HCT116 (cell line): ENCODE data around the gene CYP1A1. TPM values are rescaled to one million over a fixed set of nuclear protein-coding genes. Genes with fewer than 3 reads are reported as not detected.

Source experiments
- ATAC-seq: fragments of 200-7000 bp; cut with Tn5 transposase; 2 replicates; pipeline ENCODE4 v1.9.1; 2020; ENCODE audit warnings: mild to moderate bottlenecking, moderate library complexity
- BruUV-seq: library from RNA; stranded (reverse); fragments of 400-500 nt; replicated peaks from 2 replicates; lab custom pipeline; 2021; lab: Mats Ljungman, UMichigan
- CTCF ChIA-PET: fragments of 300-600 bp; sonication (Branson Sonifier 250); formaldehyde crosslinking; loops from one replicate; lab custom pipeline; 2021; ENCODE audit warnings: antibody characterized with exemption; lab: Charles Lee
- POLR2A ChIA-PET: fragments of 300-600, 350-600 bp; sonication (Branson Sonifier 250); formaldehyde crosslinking; loops from one replicate; lab custom pipeline; 2021; ENCODE audit warnings: antibody characterized with exemption; lab: Charles Lee
- RAD21 ChIA-PET, 2 experiments: fragments of 300-600 bp; sonication (Branson Sonifier 250); formaldehyde crosslinking; loops; one replicate each; lab custom pipeline; 2023; ENCODE audit warnings: low total read pairs in 2 of 2; ENCODE audit not compliant: uncharacterized antibody in 2 of 2, unreplicated experiment in 2 of 2, low non-redundant PET in 1 of 2; lab: Charles Lee
- DNase-seq: peaks from one replicate; pipeline ENCODE4 v3.0.0-alpha.2; 2010; ENCODE audit warnings: low read depth, low spot score
- H2AFZ ChIP-seq: fragments of 200-600 bp; shearing (Covaris generic), sonication (generic); 2 replicates; pipeline ENCODE4 v1.6.1; 2017; ENCODE audit warnings: low read depth, mixed run types, mixed read lengths, antibody characterized with exemption, low read length; ENCODE audit not compliant: poor library complexity, severe bottlenecking
- H3K27ac ChIP-seq: 2 replicates; pipeline ENCODE4 v1.5.1; 2012; ENCODE audit warnings: low read depth, low read length
- H3K27me3 ChIP-seq: fragments of 200-600 bp; sonication (generic); 2 replicates; pipeline ENCODE4 v1.6.1; 2016; ENCODE audit warnings: mixed run types, low read length, mixed read lengths; ENCODE audit not compliant: insufficient read depth
- H3K36me3 ChIP-seq, 2 experiments: fragments of 200-500 bp in 1 of 2; fragments of 200-600 bp in 1 of 2; sonication (Bioruptor generic) in 1 of 2; sonication (generic) in 1 of 2; 2 replicates each; pipeline versions ENCODE4 v1.5.1 to v1.6.1; 2014 to 2016; ENCODE audit warnings: low read length in 2 of 2, inconsistent platforms in 1 of 2, mixed read lengths in 1 of 2, mixed run types in 1 of 2; ENCODE audit not compliant: insufficient read depth in 2 of 2, control insufficient read depth in 1 of 2
- H3K4me1 ChIP-seq, 2 experiments: fragments of 200-600 bp in 1 of 2; sonication (generic) in 1 of 2; 2 replicates each; pipeline versions ENCODE4 v1.5.1 to v1.6.1; 2012 to 2017; ENCODE audit warnings: low read length in 2 of 2, inconsistent platforms in 1 of 2, mild to moderate bottlenecking in 1 of 2, mixed read lengths in 1 of 2, mixed run types in 1 of 2, moderate library complexity in 1 of 2; ENCODE audit not compliant: insufficient read depth in 2 of 2, control insufficient read depth in 1 of 2
- H3K4me2 ChIP-seq: fragments of 200-600 bp; sonication (generic); 2 replicates; pipeline ENCODE4 v1.6.1; 2017; ENCODE audit warnings: mixed run types, low read length, mixed read lengths
- H3K4me3 ChIP-seq, 2 experiments: fragments of 200-600 bp in 1 of 2; sonication (generic) in 1 of 2; replicated peaks in 1 of 2; 2 replicates each; pipeline ENCODE4 v1.5.1; 2011 to 2016; ENCODE audit warnings: low read length in 2 of 2, control low read depth in 1 of 2, low read depth in 1 of 2, mild to moderate bottlenecking in 1 of 2, mixed read lengths in 1 of 2, mixed run types in 1 of 2
- H3K79me2 ChIP-seq: fragments of 200-600 bp; sonication (generic); 2 replicates; pipeline ENCODE4 v1.6.1; 2017; ENCODE audit warnings: mild to moderate bottlenecking, mixed run types, low read length, moderate library complexity, mixed read lengths; ENCODE audit not compliant: insufficient read depth
- H3K9ac ChIP-seq: fragments of 200-600 bp; sonication (generic); 2 replicates; pipeline ENCODE4 v1.6.1; 2016; ENCODE audit warnings: low read length, mixed read lengths
- H3K9me2 ChIP-seq: fragments of 200-600 bp; sonication (generic), shearing (Covaris generic); 2 replicates; pipeline ENCODE4 v1.6.1; 2017; ENCODE audit warnings: mixed run types, mild to moderate bottlenecking, moderate library complexity; ENCODE audit not compliant: insufficient read depth
- H3K9me3 ChIP-seq, 2 experiments: fragments of 200-500 bp in 1 of 2; fragments of 200-600 bp in 1 of 2; sonication (Bioruptor generic) in 1 of 2; sonication (generic) in 1 of 2; 2 replicates each; pipeline ENCODE4 v1.6.1; 2014 to 2017; ENCODE audit warnings: low read length in 2 of 2, mixed read lengths in 2 of 2, inconsistent platforms in 1 of 2, low read depth in 1 of 2, mild to moderate bottlenecking in 1 of 2, mixed run types in 1 of 2, moderate library complexity in 1 of 2; ENCODE audit not compliant: control insufficient read depth in 1 of 2, insufficient read depth in 1 of 2
- H4K20me1 ChIP-seq: fragments of 200-600 bp; sonication (generic), shearing (Covaris generic); 2 replicates; pipeline ENCODE4 v1.6.1; 2017; ENCODE audit warnings: mixed run types, mild to moderate bottlenecking, moderate library complexity; ENCODE audit not compliant: insufficient read depth
- CBX3 ChIP-seq: IDR thresholded peaks from 2 replicates; pipeline ENCODE4 v1.6.1; 2012; ENCODE audit warnings: low read depth
- CEBPB ChIP-seq: IDR thresholded peaks from 2 replicates; pipeline ENCODE4 v1.6.1; 2012; ENCODE audit warnings: low read depth
- EGR1 ChIP-seq: IDR thresholded peaks from 2 replicates; pipeline ENCODE4 v1.6.1; 2012; ENCODE audit warnings: low read depth
- ELF1 ChIP-seq: IDR thresholded peaks from 2 replicates; pipeline ENCODE4 v1.6.1; 2012; ENCODE audit warnings: low read depth, borderline replicate concordance
- EZH2phosphoT487 ChIP-seq: fragments of 200-600 bp; IDR thresholded peaks from 2 replicates; pipeline ENCODE4 v1.6.1; 2018; ENCODE audit warnings: antibody characterized with exemption, borderline replicate concordance
- POLR2AphosphoS5 ChIP-seq: IDR thresholded peaks from 2 replicates; pipeline ENCODE4 v1.6.1; 2011; ENCODE audit warnings: mild to moderate bottlenecking, low read depth, low read length, moderate library complexity
- SIN3A ChIP-seq: IDR thresholded peaks from 2 replicates; pipeline ENCODE4 v1.6.1; 2012; ENCODE audit warnings: low read depth
- SP1 ChIP-seq: IDR thresholded peaks from 2 replicates; pipeline ENCODE4 v1.6.1; 2012; ENCODE audit warnings: low read depth
- TCF7L2 ChIP-seq: IDR thresholded peaks from 2 replicates; pipeline ENCODE4 v1.7.0; 2011; ENCODE audit warnings: borderline replicate concordance, inconsistent platforms; ENCODE audit not compliant: insufficient read depth, insufficient read length; ENCODE audit errors: extremely low read depth
- intact Hi-C: fragments of 100-400 bp; cut with micrococcal nuclease; formaldehyde crosslinking; loops from 2 replicates; pipeline ENCODE4 v1.10.0; 2022
- total RNA-seq: library from RNA; stranded (reverse); gene quantifications from one replicate; pipeline ENCODE4 v1.2.1, GENCODE V29; 2021; ENCODE audit not compliant: unreplicated experiment
- TF ChIP-seq, protein P1 (sequence below): IDR thresholded peaks from 2 replicates; pipeline ENCODE4 v1.6.1; 2012
- TF ChIP-seq, protein P2 (sequence below): IDR thresholded peaks from 2 replicates; pipeline ENCODE4 v1.6.1; 2012; ENCODE audit warnings: low read depth
- TF ChIP-seq, protein P3 (sequence below): IDR thresholded peaks from 2 replicates; pipeline ENCODE4 v1.6.1; 2012

CYP1A1 gene
- total RNA-seq, 1 experiment from 2014 or later = 1.5 TPM

DNA sequence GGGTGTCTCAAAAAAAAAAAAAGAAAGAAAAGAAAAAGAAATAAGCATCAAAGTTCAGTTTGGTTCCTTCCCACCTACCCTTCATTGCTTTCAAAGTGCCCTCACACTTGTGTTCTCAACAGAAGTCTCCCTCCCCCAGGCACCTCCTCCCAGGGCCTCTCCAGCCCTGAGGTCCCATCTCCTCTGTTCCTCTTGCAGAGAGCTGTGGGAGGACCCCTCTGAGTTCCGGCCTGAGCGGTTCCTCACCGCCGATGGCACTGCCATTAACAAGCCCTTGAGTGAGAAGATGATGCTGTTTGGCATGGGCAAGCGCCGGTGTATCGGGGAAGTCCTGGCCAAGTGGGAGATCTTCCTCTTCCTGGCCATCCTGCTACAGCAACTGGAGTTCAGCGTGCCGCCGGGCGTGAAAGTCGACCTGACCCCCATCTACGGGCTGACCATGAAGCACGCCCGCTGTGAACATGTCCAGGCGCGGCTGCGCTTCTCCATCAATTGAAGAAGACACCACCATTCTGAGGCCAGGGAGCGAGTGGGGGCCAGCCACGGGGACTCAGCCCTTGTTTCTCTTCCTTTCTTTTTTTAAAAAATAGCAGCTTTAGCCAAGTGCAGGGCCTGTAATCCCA lies 29.4 kb upstream of the CYP1A1 start:
- Histone ChIP-seq H3K27me3 (no peaks in the 10 kb centered on the region), H3K9me3 (no peaks in the 10 kb centered on the region), H3K4me1 (peaks cover 0 to 10% of the 10 kb centered on the region in 2 experiments; a peak in 2 of 4 replicates), H3K27ac (no peak overlapping the region), H4K20me1 (no peaks in the 10 kb centered on the region), H3K4me3 (no peak overlapping the region), H2AFZ (no peak overlapping the region), H3K9me2 (no peaks in the 10 kb centered on the region), H3K4me2 (no peak overlapping the region), H3K79me2 (no peaks in the 10 kb centered on the region), H3K9ac (no peak overlapping the region), H3K36me3 (no peaks in the 10 kb centered on the region)
- no peak for TF ChIP-seq SIN3A
- TF ChIP-seq SP1 = no peak
- no peak for TF ChIP-seq ELF1
- TF ChIP-seq CEBPB = no peak
- TF ChIP-seq TCF7L2 = no peak
- no peak for TF ChIP-seq EZH2phosphoT487
- ATAC-seq (no peak), DNase-seq (no peak)
- ChIA-PET RAD21 (no interaction called here), CTCF (interaction anchor here (1.3 kb wide), 1 partner anchor 14 kb away, joined by 5 read pairs; no protein-coding TSS in a partner anchor), POLR2A (no interaction called here)
- intact Hi-C loops = no loop called here
- no TSS peak for BruUV-seq

DNA sequence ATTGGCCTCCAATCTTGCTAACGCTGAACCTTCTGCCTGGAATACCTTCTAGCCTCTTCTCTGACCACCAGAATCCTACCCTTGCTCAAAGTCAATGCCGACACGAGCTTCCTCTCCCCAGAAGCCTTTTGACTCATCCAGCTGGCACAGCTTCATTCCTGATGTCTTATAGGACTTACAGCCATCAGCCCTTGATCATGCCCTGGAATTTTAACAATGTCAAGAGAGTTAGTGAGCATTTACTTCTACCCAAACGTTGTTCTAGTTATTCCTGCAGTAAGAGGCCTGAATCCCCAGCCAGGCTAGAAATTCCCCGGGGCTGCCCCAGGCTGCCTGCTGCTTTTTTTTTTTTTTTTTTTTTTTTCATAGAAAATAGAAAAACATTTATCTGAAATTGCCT lies 27.2 kb upstream of the CYP1A1 start:
- no peak overlapping the region for H3K27ac ChIP-seq
- ChIA-PET RAD21 (no interaction called here), POLR2A (no interaction called here), CTCF (no interaction called here)
- TF ChIP-seq, protein P1, sequence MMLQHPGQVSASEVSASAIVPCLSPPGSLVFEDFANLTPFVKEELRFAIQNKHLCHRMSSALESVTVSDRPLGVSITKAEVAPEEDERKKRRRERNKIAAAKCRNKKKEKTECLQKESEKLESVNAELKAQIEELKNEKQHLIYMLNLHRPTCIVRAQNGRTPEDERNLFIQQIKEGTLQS = no peak
- TF ChIP-seq, protein P2, sequence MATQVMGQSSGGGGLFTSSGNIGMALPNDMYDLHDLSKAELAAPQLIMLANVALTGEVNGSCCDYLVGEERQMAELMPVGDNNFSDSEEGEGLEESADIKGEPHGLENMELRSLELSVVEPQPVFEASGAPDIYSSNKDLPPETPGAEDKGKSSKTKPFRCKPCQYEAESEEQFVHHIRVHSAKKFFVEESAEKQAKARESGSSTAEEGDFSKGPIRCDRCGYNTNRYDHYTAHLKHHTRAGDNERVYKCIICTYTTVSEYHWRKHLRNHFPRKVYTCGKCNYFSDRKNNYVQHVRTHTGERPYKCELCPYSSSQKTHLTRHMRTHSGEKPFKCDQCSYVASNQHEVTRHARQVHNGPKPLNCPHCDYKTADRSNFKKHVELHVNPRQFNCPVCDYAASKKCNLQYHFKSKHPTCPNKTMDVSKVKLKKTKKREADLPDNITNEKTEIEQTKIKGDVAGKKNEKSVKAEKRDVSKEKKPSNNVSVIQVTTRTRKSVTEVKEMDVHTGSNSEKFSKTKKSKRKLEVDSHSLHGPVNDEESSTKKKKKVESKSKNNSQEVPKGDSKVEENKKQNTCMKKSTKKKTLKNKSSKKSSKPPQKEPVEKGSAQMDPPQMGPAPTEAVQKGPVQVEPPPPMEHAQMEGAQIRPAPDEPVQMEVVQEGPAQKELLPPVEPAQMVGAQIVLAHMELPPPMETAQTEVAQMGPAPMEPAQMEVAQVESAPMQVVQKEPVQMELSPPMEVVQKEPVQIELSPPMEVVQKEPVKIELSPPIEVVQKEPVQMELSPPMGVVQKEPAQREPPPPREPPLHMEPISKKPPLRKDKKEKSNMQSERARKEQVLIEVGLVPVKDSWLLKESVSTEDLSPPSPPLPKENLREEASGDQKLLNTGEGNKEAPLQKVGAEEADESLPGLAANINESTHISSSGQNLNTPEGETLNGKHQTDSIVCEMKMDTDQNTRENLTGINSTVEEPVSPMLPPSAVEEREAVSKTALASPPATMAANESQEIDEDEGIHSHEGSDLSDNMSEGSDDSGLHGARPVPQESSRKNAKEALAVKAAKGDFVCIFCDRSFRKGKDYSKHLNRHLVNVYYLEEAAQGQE = no peak
- TF ChIP-seq TCF7L2 (no peak), SIN3A (no peak), POLR2AphosphoS5 (no peak), EZH2phosphoT487 (no peak), CBX3 (no peak), EGR1 (no peak)
- TF ChIP-seq, protein P3, sequence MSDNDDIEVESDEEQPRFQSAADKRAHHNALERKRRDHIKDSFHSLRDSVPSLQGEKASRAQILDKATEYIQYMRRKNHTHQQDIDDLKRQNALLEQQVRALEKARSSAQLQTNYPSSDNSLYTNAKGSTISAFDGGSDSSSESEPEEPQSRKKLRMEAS = no peak
- BruUV-seq = no TSS peak
- H3K36me3 ChIP-seq = no peaks in the 10 kb centered on the region
- no peaks in the 10 kb centered on the region for H3K27me3 ChIP-seq
- no peaks in the 10 kb centered on the region for H3K9me2 ChIP-seq
- H3K4me3 ChIP-seq = no peak overlapping the region
- ATAC-seq (peak; percentile 14; the same call in 1 of the 2 replicates), DNase-seq (no peak)
- H4K20me1 ChIP-seq = no peaks in the 10 kb centered on the region
- H3K4me1 ChIP-seq = peaks cover 0 to 10% of the 10 kb centered on the region in 2 experiments; a peak in 2 of 4 replicates
- intact Hi-C loops = no loop called here
- H2AFZ ChIP-seq = no peak overlapping the region
- no peak overlapping the region for H3K9ac ChIP-seq
- no peaks in the 10 kb centered on the region for H3K79me2 ChIP-seq
- H3K9me3 ChIP-seq = no peaks in the 10 kb centered on the region
- H3K4me2 ChIP-seq = 0 out of 2 replicates have a peak overlapping the region, but pooled peaks have one; percentile 1
